Prostate gland (tissue), 2 donors: ENCODE measurements around the gene PNRC1.

ENCODE experiments used
- CTCF ChIP-seq, 4 experiments: fragments of 200-600 bp in 2 of 4; fragments of 450-650 bp in 2 of 4; sonication (generic) in 2 of 4; IDR thresholded peaks; 1 replicate in 3 of 4; 2 replicates in 1 of 4; pipeline ENCODE4 v1.5.1; 2016 to 2019; ENCODE audit warnings: antibody characterized with exemption in 4 of 4, mild to moderate bottlenecking in 2 of 4, moderate library complexity in 2 of 4
- POLR2A ChIP-seq: fragments of 450-650 bp; IDR thresholded peaks from one replicate; pipeline ENCODE4 v1.6.1; 2016; ENCODE audit warnings: antibody characterized with exemption, mild to moderate bottlenecking
- POLR2AphosphoS5 ChIP-seq: sonication (generic); formaldehyde crosslinking; IDR thresholded peaks from one replicate; pipeline ENCODE4 v1.6.1; 2017; ENCODE audit warnings: antibody characterized with exemption

GRCh38 chr6:89084542-89084941 is 4.0 kb downstream of the PNRC1 start:
- no peak for TF ChIP-seq CTCF (IDR thresholded peaks at IDR 0.05)
- TF ChIP-seq POLR2AphosphoS5, result no peak
- no peak for TF ChIP-seq POLR2A
